Suprapubic skin (tissue), 4 donors: ENCODE measurements around the gene IGF1. TPM values are rescaled to one million over a fixed set of nuclear protein-coding genes. Genes with fewer than 3 reads are reported as not detected.

Experiments used
- DNase-seq, 2 donors: peaks; one replicate each; pipeline ENCODE4 v3.0.0-alpha.2; 2019; ENCODE audit warnings: low spot score in 2 of 2
- H3K27ac ChIP-seq: fragments of 200-600 bp; sonication (generic); one replicate; pipeline ENCODE4 v1.5.1; 2019
- H3K27me3 ChIP-seq: fragments of 200-600 bp; sonication (generic); one replicate; pipeline ENCODE4 v1.5.1; 2019
- H3K36me3 ChIP-seq: fragments of 200-600 bp; sonication (generic); one replicate; pipeline ENCODE4 v1.5.1; 2019
- H3K4me1 ChIP-seq: fragments of 200-600 bp; sonication (generic); one replicate; pipeline ENCODE4 v1.5.1; 2019
- H3K4me3 ChIP-seq: fragments of 200-600 bp; sonication (generic); one replicate; pipeline ENCODE4 v1.5.1; 2019; ENCODE audit warnings: mild to moderate bottlenecking
- H3K9me3 ChIP-seq: fragments of 200-600 bp; sonication (generic); one replicate; pipeline ENCODE4 v1.5.1; 2019
- CTCF ChIP-seq, 2 donors: fragments of 200-600 bp in 1 of 2; fragments of 450-650 bp in 1 of 2; sonication (generic) in 1 of 2; IDR thresholded peaks; one replicate each; pipeline ENCODE4 v1.5.1; 2016 to 2019; ENCODE audit warnings: antibody characterized with exemption in 2 of 2, mild to moderate bottlenecking in 1 of 2, moderate library complexity in 1 of 2
- EP300 ChIP-seq: sonication (generic); formaldehyde crosslinking; IDR thresholded peaks from one replicate; pipeline ENCODE4 v1.6.1; 2017; ENCODE audit warnings: antibody characterized with exemption
- POLR2A ChIP-seq, 2 donors: fragments of 450-650 bp; IDR thresholded peaks; one replicate each; pipeline ENCODE4 v1.6.1; 2017; ENCODE audit warnings: antibody characterized with exemption in 2 of 2, mild to moderate bottlenecking in 2 of 2, moderate library complexity in 2 of 2
- POLR2AphosphoS5 ChIP-seq, 3 donors: sonication (generic); formaldehyde crosslinking; IDR thresholded peaks; one replicate each; pipeline ENCODE4 v1.6.1; 2017; ENCODE audit warnings: antibody characterized with exemption in 3 of 3
- WGBS: methylation state at CpG from one replicate; pipeline ENCODE4 v1.1.5; 2018; 5-methylcytosine and 5-hydroxymethylcytosine counted together
- total RNA-seq, 4 donors: library from RNA; depleted of rRNA; stranded (reverse); fragments of >200 nt; gene quantifications; one replicate each; pipeline ENCODE4 v1.1.0, GENCODE V29; 2016

Gene IGF1
- total RNA-seq, 4 donors from 2014 or later: 5.9 to 19.7 (median 11.7) TPM

DNA sequence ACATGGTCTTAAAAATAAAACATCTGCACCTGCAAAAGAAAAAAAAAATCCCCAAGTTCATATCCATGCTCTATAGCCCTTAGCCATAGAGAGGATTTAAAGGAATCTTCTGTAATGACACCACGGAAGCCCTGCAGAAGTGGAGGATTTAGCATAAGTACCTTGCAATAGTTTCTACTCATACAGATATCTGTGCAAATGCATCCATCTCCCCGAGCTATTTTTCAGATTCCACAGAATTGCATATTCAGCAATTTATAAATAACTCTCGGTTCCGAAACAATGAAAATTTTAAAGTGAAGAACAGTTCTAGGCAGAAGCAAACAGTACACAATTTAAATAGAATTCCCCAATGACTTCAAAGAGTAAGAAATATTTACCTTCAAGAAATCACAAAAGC lies 424 bp downstream of the IGF1 start:
- 24% methylated on average over 4 of the region's 4 CpGs for WGBS
- no peak overlapping the region for H3K27ac ChIP-seq
- DNase-seq: no peak
- TF ChIP-seq POLR2AphosphoS5 (IDR thresholded peaks at IDR 0.05): no peak
- no peak for TF ChIP-seq EP300
- TF ChIP-seq CTCF (IDR thresholded peaks at IDR 0.05): no peak
- TF ChIP-seq POLR2A (IDR thresholded peaks at IDR 0.05): no peak
- H3K36me3 ChIP-seq: no peaks in the 10 kb centered on the region
- H3K27me3 ChIP-seq: no peaks in the 10 kb centered on the region
- no peaks in the 10 kb centered on the region for H3K9me3 ChIP-seq
- H3K4me3 ChIP-seq: peak overlapping the region; percentile 36
- peaks cover 21% of the 10 kb centered on the region for H3K4me1 ChIP-seq

- Histone ChIP-seq H3K9me3 (no peaks in the 10 kb centered on the region), H3K27me3 (no peaks in the 10 kb centered on the region), H3K27ac (no peak overlapping the region), H3K4me3 (peak overlapping the region; percentile 36), H3K36me3 (no peaks in the 10 kb centered on the region), H3K4me1 (peaks cover 15% of the 10 kb centered on the region)
- no peak for TF ChIP-seq CTCF (IDR thresholded peaks at IDR 0.05)
- TF ChIP-seq POLR2A (IDR thresholded peaks at IDR 0.05): no peak
- TF ChIP-seq POLR2AphosphoS5 (IDR thresholded peaks at IDR 0.05): no peak
- WGBS: 13% methylated on average over 11 of the region's 11 CpGs
- DNase-seq: no peak
Measured at GRCh38 chr12:102479099-102479885, 1.1 kb downstream of the IGF1 start.

GRCh38 chr12:102478405-102479098 lies 1.8 kb downstream of the IGF1 start:
- H3K27me3 ChIP-seq: no peaks in the 10 kb centered on the region
- DNase-seq: no peak
- 21% methylated on average over 4 of the region's 4 CpGs for WGBS
- H3K4me3 ChIP-seq: peak overlapping the region; percentile 36
- no peaks in the 10 kb centered on the region for H3K36me3 ChIP-seq
- no peaks in the 10 kb centered on the region for H3K9me3 ChIP-seq
- no peak overlapping the region for H3K27ac ChIP-seq
- TF ChIP-seq POLR2A (IDR thresholded peaks at IDR 0.05) (no peak), CTCF (IDR thresholded peaks at IDR 0.05) (no peak), POLR2AphosphoS5 (IDR thresholded peaks at IDR 0.05) (no peak), EP300 (no peak)
- peaks cover 15% of the 10 kb centered on the region for H3K4me1 ChIP-seq

- DNase-seq: no peak
- 79% methylated on average over 9 of the region's 9 CpGs for WGBS
- Histone ChIP-seq H3K4me3 (no peak overlapping the region), H3K4me1 (peaks cover 14% of the 10 kb centered on the region), H3K9me3 (no peaks in the 10 kb centered on the region), H3K36me3 (no peaks in the 10 kb centered on the region), H3K27me3 (no peaks in the 10 kb centered on the region), H3K27ac (no peak overlapping the region)
- TF ChIP-seq CTCF (IDR thresholded peaks at IDR 0.05): no peak
- TF ChIP-seq POLR2A (IDR thresholded peaks at IDR 0.05): no peak
- TF ChIP-seq EP300: no peak
- no peak for TF ChIP-seq POLR2AphosphoS5 (IDR thresholded peaks at IDR 0.05)
Measured at GRCh38 chr12:102475355-102475754, 5.0 kb downstream of the IGF1 start.

DNA sequence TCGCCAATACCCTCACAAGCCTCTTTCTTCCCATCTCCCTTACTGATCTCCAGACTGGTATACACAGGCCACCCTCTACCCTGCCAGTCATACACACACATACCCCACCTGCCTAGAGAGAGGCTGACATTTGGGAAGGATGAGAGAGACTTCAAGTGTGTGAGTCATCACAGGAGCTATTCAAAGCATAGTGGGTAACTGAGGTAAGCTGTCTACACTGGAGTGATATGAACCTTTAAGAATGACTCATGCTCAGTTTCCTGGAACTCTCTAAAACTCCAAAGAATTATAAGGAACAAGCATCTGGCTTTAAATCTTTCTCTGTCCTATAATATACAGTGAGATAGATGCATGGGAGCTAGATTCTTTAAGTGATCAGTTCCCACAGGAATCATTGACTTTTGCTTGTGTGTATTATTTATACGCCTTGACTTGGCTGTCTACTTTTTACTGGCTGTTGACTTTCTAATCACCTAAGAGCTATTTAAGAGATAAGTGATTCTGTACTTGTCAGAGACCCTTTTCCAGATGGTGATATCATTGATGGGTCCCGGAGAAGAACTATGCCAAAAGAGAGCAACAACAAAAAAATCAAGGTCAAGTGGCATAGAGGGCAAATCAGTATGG lies 5.8 kb downstream of the IGF1 start:
- H3K27ac ChIP-seq: no peak overlapping the region
- no peaks in the 10 kb centered on the region for H3K27me3 ChIP-seq
- no peak for TF ChIP-seq EP300
- no peak for TF ChIP-seq POLR2AphosphoS5 (IDR thresholded peaks at IDR 0.05)
- no peak for TF ChIP-seq CTCF (IDR thresholded peaks at IDR 0.05)
- no peak for TF ChIP-seq POLR2A (IDR thresholded peaks at IDR 0.05)
- no peaks in the 10 kb centered on the region for H3K9me3 ChIP-seq
- WGBS: 92% methylated on average over 3 of the region's 3 CpGs
- H3K4me3 ChIP-seq: no peak overlapping the region
- peaks cover 12% of the 10 kb centered on the region for H3K4me1 ChIP-seq
- no peak for DNase-seq
- no peaks in the 10 kb centered on the region for H3K36me3 ChIP-seq
